Stimulated activated CD4-positive, alpha-beta T cell treated with anti-CD3 and anti-CD28 coated beads, Interleukin-4, amount 100 ng/mL, for 48 hours (primary cell): Measurements from ENCODE around the gene PALLD.

Experiments used
- DNase-seq, 2 donors: peaks; one replicate each; pipeline ENCODE4 v3.0.0-alpha.2; 2020; ENCODE audit warnings: low read depth in 2 of 2

Gene PALLD

GRCh38 chr4:168960716-168961115 is 463.9 kb downstream of the PALLD start:
- DNase-seq: no peak

DNA sequence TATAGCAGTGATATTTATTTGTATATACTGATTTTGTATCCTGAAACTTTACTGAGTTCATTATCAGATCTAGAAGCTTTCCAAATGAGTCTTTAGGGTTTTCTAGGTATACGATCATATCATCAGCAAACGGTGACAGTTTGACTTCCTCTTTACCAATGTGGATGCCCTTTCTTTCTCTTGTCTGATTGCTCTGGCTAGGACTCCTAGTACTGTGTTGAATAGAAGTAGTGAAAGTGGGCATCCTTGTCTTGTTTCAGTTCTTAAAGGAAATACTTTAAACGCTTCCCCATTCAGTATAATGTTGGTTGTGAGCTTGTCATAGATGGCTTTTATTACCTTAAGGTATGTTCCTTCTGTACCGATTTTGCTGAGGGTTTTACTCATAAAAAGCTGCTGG is 475.7 kb downstream of the PALLD start:
- DNase-seq: no peak
